ENCODE results near the gene LOXHD1.

The LOXHD1 gene

DNA sequence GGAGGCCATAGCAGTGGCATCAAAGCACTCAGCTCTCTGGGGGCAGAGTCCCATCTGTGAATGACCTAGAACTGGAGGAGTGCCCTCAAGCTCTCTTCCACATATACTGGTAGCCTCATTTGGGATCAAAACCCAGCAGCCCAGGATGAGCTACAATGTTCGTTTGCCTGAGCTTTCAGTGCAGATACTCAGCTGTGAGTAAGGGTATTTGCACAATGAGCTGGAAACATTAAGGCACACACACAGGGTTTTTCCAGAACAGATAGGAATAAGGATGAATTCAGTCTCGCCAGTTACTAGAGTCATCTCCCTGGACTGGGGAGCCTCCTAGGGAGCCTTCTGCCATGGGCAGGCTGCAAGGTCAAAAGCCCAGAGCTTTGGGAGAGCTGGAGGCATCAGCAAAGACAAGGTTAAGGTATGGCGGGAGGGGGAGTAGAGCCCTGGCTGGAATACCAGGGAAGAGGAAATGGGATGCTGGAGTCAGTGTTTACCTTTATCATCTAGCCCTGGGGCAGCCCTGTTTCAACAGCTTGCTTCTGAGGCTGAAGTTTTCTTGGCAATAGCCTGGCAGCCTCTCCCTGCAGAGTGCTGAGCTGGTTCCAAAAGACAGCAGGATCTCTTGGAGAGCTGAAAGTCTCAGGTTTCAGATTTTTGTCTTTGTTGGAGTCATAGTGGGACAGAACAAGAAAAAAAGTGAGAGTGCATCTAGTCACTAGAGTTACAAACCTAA, 187.7 kb downstream of the LOXHD1 start:
- no peak for FAIRE-seq

DNA sequence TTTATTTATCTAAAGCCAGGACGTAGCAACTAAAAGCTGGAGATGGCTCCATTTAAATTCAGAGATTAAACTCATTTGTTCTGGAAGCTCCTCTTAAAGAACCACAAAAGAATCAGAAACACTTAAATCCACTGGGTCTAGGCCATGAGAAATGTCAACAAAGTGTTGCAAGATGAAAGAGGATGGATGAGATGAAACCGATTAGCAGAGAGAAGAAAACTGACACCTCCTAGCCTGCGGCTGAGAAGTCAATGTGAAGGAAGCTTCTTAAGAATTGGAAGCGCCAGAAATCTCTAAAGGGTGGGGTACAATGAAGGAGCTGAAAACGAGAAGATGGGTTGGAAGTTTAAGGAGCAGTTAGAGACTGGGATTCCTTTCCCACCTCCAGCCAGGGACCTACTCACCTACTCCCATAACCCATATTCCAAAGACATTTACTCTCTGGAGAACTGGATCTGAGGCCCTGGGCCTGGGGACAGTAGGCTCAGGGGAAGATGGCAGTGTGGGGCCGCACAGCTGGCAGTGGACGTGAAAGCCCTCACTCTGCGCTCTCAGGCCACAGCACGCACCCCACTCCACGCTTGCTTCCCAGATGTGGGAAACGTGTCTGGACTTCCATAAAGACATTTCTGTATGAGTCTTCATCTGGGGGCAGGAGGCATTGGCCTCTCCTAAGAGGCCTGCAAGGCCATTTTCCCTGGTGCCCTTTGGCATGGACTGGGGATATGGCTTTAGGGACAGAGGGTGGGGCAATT, 188.4 kb downstream of the LOXHD1 start:
- DNase-seq (ENCODE audit: insufficient read length, low spot score) (no peak), FAIRE-seq (no peak)
- no peak for TF ChIP-seq POLR2A (IDR thresholded peaks at IDR 0.05; ENCODE audit: low read depth, low read length)

More for the DNA sequence above, 187.7 kb downstream of the LOXHD1 start:
- TF ChIP-seq POLR2A (IDR thresholded peaks at IDR 0.05; ENCODE audit: low read depth, low read length) = no peak
- DNase-seq (ENCODE audit: insufficient read length, low spot score) = no peak

DNA sequence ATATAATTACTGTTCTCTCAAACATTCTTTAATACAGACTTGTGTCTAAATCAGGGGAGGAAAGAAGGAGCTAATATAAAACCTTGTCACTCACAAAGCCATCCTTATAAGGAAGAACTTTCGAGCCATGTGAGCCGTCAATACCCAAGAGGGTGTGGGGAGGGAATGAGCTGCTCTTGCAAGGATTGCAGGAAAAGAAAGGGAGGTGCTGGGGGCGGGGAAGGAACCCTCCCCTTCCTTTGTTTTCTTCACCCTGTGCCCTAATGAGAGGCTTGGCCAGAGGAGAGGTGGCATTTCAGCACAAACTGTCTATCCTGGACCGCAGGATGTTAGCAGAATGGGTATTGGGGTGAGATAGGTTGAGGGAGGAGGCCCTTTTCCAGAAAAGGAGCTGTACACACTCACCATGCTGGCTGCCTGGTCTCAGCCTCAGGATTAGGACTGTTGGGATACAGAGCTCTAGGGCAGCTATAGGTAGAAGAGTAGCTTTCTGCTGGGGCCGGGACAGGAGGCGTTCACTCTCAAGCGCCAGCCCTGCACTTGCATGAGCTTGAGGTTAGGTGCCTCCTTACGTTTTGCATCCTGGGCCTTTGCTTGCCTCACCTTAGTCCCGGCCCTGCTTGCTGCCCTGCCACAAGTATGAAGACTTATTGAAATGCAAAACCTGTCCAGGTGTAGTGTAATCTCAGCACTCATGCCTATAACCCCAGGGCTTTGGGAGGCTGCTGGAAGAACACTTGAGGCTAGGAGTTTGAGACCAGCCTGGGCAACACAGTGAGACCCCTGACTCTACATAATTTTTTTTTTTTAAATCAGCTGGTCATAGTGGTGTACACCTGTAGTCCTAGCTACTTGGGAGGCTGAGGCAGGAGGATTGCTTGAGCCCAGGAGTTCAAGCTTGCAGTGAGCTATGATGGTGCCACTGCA, 190.5 kb downstream of the LOXHD1 start:
- TF ChIP-seq POLR2A (IDR thresholded peaks at IDR 0.05; ENCODE audit: low read depth, low read length) = no peak
- DNase-seq (ENCODE audit: insufficient read length, low spot score) = no peak
- no peak for FAIRE-seq

DNA sequence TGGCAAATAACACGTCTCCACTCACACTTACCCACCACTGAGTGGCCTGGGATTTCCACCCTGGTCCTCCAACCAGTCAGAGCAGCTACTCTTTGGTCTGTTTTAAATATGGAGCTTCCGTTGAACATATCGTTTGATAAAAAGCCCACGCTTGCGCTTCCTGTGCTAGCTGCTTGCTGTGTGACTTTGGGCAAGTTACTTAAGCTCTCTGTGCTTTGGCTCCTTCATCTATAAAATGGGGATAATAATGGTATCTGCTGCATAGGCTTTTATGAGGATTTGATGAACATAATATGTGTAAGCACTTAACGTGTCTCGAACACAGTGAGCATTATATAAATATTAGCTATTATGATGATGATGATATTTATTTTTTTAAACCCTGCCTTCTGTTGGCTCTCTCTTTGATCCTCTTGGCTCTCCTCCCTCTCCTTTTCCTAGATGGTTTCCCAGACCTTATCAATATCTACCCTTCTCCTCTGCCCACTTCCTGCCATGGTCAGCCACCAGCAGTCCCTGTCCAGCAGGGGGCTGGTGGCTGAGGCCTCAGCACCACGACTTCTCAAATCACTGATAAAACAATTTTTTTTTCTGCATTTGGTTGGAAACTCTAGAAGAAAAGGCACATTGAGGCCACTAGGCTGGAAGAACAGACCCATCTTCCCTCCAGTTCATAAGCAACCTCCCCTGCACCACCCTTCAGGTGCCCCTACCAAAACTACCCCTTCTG, 191.9 kb downstream of the LOXHD1 start:
- FAIRE-seq (no peak), DNase-seq (ENCODE audit: insufficient read length, low spot score) (no peak)
- TF ChIP-seq POLR2A (IDR thresholded peaks at IDR 0.05; ENCODE audit: low read depth, low read length) = no peak

DNA sequence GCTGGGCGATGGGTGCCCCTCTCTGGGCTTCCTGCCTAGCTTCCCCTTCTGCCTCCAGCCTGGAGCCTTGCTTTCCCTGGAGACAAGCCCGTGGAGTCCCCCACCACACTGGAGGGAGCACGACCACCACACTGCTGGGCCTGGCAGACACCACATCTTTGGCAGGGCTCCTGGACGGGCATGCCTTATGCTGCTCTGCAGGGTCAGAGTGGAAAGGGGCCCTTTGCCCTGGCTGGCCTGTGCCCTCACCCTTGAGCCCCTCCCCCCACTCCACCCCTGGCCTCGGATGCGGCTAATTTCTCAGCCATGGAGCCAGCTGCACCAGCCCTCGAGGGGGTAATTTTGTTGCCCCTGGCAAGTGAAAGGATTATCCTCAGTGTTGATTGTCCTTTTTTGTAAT, 194.5 kb downstream of the LOXHD1 start:
- FAIRE-seq (no peak), DNase-seq (ENCODE audit: insufficient read length, low spot score) (no peak)
- no peak for TF ChIP-seq POLR2A (IDR thresholded peaks at IDR 0.05; ENCODE audit: low read depth, low read length)

DNA sequence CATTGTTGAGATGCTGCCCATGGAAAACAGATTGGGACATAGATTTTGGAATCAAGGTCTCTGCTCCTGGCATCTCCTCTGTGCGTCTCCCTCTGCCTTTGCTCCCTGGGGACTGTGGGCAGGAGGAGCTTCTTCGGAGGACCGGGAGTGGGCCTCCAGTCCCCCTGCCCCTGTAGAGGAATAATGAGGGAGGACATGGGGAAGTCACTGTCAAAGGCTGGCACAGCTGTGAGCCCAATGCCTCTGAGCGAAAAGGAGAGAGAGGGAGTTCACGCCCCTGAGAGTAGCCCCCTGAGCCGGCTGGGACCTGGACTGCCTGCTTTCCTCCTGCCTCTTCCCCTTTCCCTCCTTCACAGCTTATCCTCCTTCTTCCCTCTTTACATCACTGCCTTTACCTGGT, 195.0 kb downstream of the LOXHD1 start:
- DNase-seq (ENCODE audit: insufficient read length, low spot score) (no peak), FAIRE-seq (no peak)
- TF ChIP-seq POLR2A (IDR thresholded peaks at IDR 0.05; ENCODE audit: low read depth, low read length) = no peak

DNA sequence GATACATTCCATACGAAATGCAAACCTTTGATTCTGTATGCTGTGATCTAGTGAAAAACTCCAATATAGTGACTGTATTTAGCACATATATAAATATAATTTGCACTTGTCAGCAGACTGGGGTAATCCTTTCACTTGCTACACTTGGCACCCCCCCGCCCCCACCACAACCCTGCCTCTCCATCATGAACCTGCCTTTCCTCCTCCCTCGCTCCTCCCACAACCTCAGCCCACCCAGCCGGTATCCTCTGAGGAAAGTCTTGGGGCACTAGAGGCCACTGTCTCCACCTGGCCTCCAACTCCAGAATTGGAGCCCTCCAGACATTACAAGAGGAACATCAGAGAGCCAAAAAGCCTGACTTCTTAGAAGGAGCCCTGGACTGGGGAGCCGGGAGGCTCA, 196.3 kb downstream of the LOXHD1 start:
- no peak for TF ChIP-seq POLR2A (IDR thresholded peaks at IDR 0.05; ENCODE audit: low read depth, low read length)

DNA sequence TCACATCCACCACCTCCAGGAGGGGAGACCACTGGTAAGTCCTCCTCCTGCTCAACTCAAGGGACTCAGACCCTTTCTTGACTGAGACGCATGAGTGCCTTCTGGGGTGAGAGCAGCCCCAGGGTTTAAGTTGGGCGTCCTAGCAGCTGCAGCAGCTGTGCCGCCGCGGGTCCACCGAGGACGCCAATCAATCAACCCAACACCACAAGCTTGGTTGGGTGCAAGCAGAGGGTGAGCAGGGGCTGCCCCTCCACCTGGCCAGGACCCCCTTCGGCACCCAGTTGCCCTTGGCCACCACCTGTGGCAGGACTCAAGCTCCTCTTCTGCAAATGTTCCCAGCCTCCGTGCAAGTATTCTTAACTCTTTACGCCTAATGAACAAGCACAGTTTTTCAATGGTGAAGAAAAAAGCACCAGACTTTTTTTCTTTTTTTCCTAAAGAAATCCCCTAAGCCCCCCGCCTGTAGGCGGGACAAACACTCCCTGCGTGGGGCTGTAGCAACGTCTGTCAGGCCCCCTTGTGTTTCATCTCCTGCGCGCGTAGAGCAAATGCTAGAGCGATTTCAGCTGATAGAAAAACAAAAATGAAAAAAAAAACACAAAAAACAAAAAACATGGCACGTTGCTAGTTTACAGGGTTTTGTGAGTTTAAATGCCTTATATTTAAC, 197.1 kb downstream of the LOXHD1 start:
- no peak for DNase-seq (ENCODE audit: insufficient read length, low spot score)
- no peak for TF ChIP-seq POLR2A (IDR thresholded peaks at IDR 0.05; ENCODE audit: low read depth, low read length)
- no peak for FAIRE-seq

More for the DNA sequence above, 196.3 kb downstream of the LOXHD1 start:
- no peak for FAIRE-seq
- DNase-seq (ENCODE audit: insufficient read length, low spot score) = no peak

DNA sequence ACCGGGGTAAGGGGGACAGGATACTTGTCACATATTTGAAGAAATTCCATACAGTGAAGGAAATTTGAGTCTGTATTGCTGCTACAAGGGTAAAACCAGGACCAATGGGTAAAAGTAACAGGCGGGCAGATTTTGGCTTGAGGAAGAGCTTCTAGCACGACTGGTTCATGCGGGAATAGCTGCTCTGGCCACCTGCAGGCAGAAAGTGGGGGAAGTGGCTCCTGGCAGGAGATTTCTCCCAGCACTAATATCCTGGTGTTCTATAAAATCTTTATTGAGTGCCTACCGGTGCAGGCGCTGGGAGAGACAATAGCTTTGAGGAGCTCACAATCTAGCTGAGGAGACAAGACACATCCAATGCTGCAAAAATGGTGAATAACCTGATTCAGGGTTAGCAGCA, 198.5 kb downstream of the LOXHD1 start:
- no peak for FAIRE-seq
- TF ChIP-seq POLR2A (IDR thresholded peaks at IDR 0.05; ENCODE audit: low read depth, low read length) = no peak
- no peak for DNase-seq (ENCODE audit: insufficient read length, low spot score)

DNA sequence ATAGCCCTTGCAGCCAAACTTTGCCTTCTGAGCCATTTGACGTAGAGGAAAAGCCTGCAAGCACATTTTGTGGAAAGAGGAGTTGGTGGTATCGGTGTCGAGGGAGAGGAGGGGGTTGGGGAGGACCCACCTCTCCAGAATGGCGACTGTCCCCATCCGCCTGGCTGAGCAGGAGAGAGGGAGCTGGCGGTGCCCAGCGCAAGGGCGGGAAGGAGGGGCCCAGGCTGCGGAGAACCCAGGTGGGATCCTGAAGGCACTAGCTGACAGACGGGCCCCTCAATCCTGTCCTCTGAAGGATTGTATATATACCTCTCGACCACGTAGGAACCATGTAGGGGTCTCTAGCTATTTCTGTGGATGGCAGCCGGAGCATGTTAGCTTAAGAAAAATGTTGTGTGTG, 200.3 kb downstream of the LOXHD1 start:
- DNase-seq (ENCODE audit: insufficient read length, low spot score) (no peak), FAIRE-seq (no peak)
- no peak for TF ChIP-seq POLR2A (IDR thresholded peaks at IDR 0.05; ENCODE audit: low read depth, low read length)

DNA sequence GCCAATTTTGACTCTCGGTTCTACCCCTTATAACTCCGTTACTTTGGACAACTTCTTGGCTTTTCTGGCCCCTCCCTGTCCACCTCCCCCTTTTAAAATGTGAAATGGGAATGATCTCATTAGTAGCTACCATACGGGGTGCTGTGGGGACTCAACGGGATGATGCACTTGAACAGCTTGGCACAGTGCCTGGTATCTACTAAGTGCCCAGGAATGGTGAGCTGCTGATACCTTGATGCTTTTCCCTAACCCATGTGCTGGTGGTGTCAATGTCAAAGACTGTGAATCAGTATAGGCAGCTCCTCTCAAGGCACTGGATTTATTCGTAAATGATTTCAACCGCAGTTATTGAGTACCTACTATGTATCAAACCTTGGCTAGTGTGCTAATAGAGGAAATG, 204.2 kb downstream of the LOXHD1 start:
- no peak for TF ChIP-seq POLR2A (IDR thresholded peaks at IDR 0.05; ENCODE audit: low read depth, low read length)
- FAIRE-seq (no peak), DNase-seq (ENCODE audit: insufficient read length, low spot score) (no peak)

DNA sequence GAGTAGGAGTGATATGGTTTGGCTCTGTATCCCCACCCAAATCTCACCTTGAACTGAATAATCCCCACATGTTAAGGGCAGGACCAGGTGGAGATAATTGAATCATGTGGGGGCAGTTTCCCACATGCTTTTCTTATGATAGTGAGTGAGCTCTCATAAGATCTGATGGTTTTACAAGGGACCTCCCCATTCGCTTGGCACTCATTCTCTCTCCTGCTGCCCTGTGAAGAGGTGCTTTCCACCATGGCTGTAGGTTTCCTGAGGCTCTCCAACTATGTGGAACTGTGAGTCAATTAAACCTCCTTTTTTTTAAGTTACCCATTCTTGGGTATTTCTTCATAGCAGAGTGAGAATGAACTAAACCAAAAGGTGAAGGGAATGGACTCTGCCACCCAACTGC, 207.5 kb downstream of the LOXHD1 start:
- DNase-seq (ENCODE audit: insufficient read length, low spot score) (no peak), FAIRE-seq (no peak)
- no peak for TF ChIP-seq POLR2A (IDR thresholded peaks at IDR 0.05; ENCODE audit: low read depth, low read length)

DNA sequence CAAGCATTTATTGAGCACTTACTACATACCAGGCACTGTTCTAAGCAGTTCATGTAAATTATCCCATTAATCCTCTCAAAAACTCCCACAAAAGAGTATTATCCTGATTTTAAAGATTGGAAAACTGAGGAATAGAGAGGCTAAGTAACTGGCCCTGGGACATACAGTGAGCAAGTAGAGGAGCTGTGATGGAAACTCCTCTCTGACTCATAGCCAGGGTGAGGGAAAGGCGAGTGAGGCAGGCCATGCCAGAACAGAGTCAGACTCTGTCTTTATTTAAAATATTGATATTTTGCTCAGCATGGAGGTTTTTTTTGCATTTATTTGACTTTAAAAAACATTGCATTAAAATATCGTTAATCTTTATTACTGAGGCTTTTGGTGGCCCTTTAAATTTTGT, 208.0 kb downstream of the LOXHD1 start:
- DNase-seq (ENCODE audit: insufficient read length, low spot score) (no peak), FAIRE-seq (no peak)

More for the DNA sequence above, 208.0 kb downstream of the LOXHD1 start:
- no peak for TF ChIP-seq POLR2A (IDR thresholded peaks at IDR 0.05; ENCODE audit: low read depth, low read length)
